Activated effector memory CD4-positive, alpha-beta T cell treated with Interleukin-2 at 50 U/mL for 16 hours (primary cell): ENCODE measurements around the gene LGALS7.
"Not testable (repeated sequence)": the region's sequence is repeated elsewhere in the genome, so short reads cannot be mapped to it uniquely, and the experiment has no call there.

Experiments used
- DNase-seq: peaks from one replicate; pipeline ENCODE4 v3.0.0-alpha.2; 2020

LGALS7 gene

DNA sequence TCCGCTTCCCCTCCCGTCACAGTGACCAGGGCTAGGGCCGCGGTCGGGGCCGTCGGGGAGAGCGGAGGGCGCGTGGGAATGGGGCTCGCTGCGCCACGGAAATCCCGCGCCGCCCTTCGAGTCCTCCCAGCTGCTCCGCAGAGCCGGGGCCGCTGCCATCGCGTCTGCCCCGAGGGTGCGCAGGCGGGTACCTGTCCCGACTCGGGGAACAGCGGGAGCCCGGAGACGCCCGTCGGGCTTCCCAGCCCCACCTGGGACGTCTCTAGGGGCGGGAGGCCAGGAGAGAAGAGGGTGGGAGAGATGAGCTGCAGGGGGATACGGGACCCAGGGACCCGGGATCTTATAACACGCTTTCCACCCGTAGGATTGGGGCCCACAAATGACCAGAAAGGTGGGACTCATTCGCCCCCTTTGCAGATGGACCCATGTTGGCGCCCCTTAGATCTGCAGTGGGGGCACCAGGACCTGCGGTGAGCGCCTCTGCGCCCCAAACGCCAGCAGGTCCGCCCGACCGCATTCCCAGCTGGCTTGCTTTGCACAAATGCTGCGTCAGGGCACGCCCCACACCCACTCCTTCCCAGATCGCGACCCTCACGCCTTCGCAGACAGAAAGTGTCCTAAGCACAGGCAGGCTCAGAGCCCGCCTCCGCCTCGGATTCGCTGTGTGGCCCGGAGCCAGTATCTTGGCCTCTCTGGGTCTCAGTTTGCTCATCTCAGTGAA lies 2.9 kb downstream of the LGALS7 start:
- DNase-seq, result not testable (repeated sequence)

DNA sequence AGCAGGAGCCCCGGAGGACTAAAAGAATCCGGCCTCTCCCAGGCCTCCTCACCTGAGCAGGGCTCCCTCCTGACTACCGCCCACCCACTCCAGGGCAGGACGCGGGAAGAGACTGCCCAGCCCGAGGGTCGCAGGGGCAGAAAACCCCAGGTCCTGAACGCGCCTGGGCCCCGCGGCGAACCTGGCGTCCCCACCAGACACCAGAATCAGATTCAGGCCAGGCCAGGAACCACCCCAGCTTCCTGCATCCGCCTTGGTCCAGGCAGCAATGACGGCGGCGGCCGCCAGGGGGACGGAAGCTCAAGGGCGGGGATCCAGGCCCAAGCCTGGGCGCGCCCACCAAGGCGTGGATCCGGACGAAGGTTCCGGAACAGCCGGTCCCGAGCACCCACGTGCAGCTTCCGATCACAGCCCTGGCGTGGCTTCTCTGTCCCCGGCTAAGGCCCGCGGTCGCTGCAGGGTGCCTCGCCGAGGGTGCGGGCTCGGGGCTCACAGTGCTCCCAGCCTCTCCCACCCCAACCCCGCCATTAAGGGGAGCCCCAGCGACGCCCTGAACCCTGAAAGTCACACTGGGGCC lies 3.6 kb downstream of the LGALS7 start:
- peak; percentile 89 for DNase-seq

DNA sequence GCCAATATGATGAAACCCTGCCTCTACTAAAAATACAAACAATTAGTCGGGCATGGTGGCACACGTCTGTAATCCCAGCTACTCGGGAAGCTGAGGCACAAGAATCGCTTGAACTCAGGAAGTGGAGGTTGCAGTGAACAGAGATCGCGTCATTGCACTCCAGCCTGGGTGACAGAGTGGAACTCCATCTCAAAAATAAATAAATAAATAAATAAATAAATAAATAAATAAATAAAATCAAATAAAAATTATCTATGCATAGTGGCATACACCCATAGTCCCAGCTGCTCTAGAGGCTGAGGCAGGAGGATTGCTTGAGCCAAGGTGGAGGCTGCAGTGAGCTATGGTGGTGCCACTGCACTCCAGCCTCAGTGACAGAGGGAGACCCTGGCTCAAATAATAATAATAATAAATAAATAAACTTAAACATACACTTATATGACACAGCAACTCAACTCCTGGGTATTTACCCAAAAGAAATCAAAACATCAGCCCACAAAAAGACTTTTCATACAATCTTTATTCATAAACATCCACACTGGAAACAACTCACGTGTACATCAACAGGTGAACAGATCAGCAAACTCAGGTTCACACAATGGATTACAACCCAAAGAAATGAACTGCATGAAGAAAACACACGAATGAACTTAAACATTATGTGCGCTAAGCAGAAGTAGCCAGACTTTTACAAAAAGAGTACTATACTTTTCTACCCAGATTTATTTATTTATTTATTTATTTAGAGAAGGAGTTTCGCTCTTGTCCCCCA lies 6.9 kb downstream of the LGALS7 start:
- DNase-seq, result no peak

DNA sequence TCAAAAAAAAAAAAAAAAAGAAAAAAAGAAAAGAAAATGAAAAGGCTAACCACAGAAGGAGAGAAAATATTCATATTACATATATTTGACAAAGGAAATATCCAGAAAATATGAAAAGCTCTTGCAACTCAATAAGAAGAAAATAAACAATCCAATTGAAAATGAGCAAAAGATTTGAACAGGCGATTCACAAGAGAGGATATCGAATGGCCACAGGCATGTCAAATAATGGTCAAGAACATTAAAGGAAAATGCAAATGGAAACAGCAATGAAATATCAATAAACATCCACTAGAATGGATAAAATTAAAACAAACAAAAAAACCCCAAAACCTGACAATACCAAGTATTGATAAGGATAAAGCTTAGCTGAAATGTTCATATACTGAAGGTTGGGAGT lies 8.1 kb downstream of the LGALS7 start:
- no peak for DNase-seq

DNA sequence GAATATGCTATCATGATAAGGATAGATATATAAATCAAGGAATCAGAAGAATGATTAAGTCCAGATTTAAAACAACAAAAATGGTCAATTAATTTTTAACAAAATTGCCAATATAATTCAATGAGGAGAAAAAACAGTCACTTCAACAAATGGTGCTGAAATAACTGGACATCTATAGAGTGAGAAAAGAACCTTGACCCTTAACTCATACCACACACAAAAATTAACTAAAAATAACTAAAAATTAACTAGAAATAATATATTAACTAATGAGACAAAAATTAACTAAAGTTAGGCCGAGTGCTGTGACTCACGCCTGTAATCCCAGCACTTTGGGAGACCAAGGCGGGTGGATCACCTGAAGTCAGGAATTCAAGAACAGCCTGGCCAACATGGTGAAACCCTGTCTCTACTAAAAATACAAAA lies 9.5 kb downstream of the LGALS7 start:
- no peak for DNase-seq

DNA sequence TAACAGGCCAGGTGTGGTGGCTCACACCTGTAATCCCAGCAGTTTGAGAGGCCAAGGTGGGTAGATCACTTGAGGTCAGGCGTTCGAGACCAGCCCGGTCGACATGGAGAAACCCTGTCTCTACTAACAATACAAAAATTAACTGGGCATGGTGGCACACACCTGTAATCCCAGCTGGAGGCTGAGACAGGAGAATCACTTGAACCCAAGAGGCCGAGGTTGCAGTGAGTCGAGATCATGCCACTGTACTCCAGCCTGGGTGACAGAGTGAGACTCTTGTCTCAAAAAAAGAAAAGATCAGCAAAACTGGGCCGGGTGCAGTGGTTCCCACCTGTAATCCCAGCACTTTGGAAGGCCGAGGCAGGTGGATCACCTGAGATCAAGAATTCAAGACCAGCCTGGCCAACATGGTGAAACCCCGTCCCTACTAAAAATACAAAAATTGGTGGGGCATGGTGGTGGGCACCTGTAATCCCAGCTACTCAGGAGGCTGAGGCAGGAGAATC lies 11.4 kb downstream of the LGALS7 start:
- not testable (repeated sequence) for DNase-seq

DNA sequence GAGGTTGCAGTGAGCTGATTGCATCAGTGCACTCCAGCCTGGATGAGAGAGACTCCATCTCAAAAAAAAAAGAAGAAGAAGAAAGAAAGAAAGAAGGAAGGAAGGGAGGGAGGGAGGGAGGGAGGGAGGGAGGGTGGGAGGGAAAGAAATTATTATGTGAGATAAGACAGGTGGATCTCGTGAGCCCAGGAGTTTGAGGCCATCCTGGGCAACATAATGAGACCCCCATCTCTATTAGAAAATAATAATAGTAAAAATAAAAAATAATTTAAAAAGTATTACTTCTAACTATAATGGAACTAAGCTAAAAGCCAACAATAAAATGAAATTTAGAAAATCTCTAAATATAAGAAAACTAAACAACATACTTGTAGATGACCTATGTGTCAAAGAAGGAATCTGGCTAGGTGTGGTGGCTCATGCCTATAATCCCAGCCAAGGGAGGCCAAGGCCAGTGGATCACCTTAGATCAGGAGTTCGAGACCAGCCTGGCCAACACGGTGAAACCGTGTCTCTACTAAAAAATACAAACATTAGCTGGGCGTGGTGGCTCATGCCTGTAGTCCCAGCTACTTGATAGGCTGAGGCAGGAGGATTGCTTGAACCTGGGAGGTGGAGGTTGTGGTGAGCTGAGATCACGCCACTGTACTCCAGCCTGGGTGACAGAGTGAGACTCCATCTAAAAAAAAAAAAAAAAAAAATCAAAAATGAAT lies 12.4 kb downstream of the LGALS7 start:
- DNase-seq, result not testable (repeated sequence)

DNA sequence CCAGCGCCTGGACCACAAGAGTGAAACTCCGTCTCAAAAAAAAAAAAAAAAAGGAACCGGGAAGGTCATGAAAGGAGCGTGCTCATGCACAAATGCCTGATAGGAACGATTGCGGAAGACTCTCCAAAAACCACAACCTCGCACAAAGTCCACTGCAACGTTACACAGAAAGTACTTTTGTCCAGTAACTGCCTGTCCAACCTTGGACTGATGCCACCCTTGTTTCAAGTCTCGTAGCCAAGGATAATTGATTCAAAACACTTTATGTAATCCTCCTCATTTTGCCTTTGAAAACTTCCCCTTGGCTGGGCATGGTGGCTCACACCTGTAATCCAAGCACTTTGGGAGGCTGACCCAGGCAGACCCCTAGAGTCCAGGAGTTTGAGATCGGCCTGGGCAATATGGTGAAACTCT lies 13.7 kb downstream of the LGALS7 start:
- DNase-seq, result no peak

DNA sequence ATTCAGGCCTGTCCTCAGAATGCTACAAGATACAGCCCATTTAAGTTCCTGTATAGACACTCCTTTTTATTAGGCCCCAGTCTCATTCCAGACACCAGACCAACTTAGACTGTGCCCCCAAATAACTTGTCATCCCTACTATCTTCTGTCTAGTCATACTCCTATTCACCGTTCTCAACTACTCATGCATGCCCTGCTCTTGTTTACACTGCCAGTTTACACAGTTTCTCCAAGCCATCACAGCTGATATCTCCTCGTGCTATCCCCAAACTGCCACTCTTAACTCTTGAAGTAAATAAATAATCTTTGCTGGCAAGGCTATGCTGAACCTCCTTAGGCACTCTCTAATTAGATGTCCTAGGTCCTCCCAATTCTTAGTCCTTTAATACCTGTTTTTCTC lies 19.1 kb downstream of the LGALS7 start:
- not testable (repeated sequence) for DNase-seq

DNA sequence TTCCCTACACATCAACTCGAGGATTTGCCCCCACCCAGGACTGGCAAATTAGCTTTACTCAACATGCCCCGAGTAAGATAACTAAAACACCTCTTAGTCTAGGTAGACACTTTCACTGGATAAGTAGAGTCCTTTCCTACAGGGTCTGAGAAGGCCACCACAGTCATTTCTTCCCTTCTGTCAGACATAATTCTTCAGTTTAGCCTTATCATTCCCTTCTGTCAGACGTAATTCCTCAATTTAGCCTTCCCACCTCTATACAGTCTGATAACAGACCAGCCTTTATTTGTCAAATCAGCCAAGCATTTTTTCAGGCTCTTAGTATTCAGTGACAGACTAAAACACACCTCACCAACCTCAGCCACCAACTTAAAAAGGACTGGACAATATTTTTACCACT lies 19.5 kb downstream of the LGALS7 start:
- DNase-seq, result not testable (repeated sequence)

DNA sequence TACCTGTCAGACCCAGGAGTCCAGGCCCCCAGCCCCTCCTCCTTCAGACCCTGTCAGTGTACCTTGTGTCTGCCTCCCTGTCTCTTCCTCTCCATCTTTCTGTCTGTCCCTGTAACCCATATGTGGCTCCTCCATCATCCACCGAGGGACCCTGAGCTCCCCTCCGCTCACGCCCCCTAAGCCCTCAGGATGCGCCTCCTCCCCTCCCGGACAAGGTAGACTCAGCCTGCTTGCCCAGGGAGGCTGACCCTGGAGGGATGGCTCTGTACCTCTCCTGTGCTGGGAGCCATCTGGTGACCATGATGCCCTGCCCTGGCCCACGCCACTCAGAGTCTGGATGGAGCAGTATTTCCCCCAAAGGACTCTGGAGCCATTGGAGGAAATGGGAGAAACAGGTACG lies 28.0 kb downstream of the LGALS7 start:
- no peak for DNase-seq

DNA sequence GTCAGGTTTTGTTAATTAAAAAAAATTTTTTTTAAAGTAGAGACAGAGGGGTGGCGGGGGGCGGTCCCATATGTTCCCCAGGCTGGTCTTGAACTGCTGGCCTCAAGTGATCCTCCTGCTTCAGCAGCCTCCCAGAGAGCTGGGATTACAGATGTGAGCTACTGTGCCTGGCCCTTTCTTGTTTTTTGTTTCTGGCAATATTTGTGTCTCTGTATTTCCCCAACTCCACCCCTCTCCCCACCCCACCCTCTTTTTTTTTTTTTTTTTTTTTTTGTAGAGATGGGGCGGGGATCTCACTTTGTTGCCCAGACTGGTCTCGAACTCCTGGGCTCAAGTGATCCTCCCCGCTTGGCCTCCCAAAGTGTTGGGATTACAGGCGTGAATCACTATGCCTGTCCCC lies 28.4 kb downstream of the LGALS7 start:
- DNase-seq, result no peak

DNA sequence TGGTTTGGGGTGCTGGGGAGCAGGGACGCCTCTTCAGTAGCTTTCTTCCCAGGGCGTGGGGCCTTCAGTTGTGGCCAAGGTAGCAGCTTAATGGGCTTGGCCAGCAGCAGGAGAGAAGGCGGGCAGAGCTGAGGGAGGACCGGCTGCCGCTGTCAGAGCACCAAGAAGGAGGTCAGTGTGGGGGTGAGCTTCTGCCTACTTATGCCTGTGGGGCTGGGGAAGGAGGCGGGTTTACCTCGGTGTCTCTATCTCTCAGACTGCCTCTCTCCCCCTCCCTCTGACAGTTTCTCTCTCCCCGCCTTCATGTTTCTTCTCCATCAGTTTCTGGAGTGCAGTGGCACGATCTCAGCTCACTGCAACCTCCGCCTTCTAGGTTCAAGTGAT lies 29.0 kb downstream of the LGALS7 start, which contains the start of gene CAPN12:
Gene CAPN12, minus strand, starts transcription at position 177 of the 384 bp plus-strand sequence. CDS start 309 bp downstream, outside the sequence.
- DNase-seq, result no peak

DNA sequence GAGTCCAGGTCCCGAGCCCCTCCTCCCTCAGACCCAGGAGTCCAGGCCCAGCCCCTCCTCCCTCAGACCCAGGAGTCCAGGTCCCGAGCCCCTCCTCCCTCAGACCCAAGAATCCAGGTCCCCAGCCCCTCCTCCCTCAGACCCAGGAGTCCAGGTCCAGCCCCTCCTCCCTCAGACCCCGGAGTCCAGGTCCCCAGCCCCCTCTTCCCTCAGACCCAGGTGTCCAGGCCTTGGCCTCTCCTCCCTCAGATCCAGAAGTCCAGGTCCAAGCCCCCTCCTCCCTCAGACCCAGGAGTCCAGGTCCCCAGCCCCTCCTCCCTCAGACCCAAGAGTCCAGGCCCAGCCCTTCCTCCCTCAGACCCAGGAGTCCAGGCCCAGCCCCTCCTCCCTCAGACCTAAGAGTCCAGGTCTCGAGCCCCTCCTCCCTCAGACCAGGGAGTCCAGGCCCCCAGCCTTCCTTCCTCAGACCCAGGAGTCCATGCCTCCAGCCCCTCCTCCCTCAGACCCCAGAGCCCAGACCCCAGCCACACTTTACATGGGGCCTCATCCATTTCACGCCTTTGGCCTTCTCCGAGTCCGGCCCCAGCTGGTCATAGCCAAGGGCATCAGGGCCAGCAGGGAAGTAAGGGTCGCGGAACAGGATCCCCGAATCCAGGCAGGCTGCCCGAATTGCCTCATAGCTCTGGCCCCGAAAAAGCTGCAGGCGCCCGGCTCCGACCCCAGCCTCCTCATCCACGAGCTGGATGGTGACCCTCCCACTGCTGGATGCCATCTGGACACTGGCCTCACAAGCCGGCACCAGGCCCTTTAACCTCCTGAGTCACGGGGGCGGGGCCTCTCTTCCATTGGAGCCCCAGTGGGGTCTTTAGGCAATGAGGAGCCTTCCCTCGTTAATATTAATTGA lies 29.7 kb downstream of the LGALS7 start:
- no peak for DNase-seq

DNA sequence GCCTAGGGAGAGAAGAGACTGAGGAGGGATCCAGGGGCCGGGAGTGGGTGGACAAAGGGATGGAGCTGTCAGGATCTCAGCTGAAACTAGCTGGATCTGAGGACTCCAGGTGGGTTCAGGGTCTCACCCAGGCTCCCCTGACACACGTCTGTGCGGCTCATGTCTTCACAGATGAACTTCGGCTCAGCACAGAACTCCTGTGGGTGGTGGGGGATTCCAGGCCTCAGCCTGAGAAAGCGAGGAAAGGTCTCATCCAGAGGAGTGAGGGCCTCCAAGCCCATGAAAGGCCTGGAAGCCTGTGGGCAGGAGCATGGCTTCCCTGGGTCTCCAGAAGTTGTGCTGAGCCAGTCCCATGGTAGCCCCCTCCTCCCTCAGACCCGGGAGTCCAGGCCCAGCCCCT lies 30.4 kb downstream of the LGALS7 start:
- DNase-seq, result no peak

DNA sequence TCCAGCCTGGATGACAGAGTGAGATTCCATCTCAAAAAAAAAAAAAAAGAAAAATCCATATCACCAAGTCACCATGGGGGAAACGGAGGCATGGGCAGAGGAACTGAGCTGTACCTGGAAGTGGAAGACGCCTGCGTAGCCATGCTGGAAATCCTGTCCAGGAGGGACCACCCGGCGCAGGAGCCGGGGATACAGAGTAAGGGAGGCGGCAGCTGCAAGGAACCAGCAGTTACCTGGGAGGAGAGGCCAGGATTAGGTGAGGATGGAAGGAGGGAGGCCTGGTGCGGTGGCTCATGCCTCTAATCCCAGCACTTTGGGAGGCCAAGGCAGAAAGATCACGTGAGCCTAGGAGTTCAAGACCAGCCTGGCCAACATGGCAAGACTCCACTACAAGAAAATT lies 31.0 kb downstream of the LGALS7 start:
- DNase-seq, result no peak

DNA sequence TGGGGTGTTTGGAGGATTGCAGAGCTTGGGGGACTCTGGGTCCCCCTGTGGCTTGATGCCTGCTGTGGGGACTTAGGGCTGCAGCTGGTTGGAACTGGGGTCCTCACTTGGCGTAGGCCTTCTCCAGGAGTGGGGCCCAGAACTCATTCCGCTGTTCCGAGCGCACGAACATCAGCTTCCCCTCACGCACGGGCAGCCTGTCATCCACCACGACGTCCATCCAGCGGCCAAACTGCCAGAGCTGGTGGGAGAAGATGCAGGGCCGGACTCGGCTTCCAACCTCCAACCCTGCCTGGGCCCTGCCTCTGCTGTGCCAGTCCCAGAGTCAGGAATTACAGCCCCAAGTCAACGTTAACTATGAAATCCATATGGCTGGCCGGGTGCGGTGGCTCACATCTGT lies 31.6 kb downstream of the LGALS7 start:
- no peak for DNase-seq

DNA sequence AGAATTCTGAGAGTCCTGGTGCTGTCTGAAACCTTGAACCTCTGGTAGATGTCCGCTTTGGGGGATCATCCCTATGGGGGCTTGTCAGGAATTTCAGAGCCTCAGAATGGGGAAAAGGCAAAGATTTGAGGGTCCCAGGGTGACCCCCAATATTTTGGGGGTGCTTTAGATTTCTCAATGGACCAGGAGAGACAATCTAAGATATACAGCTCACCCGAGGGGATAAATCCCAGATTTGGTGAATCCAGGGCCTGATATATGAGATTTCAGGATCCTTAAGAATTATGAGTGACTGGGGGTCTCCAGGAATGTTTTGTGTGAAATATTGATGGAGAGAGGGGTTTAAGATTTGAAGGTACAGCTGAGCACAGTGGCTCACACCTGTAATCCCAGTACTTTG lies 32.4 kb downstream of the LGALS7 start:
- DNase-seq, result no peak

DNA sequence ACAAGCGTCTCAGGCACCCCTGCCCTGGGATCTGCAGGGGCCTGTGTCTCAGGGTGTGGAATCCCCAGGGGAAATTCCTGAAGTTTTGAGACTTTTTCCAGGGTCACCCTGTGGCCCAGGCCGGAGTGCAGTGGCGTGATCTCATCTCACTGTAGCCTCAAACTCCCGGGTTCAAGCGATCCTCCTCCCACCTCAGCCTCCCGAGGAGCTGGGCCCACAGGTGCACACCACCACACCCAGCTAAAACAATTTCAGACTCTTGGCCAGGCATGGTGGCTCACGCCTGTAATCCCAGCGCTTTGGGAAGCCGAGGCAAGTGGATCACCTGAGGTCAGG lies 33.1 kb downstream of the LGALS7 start:
- no peak for DNase-seq

DNA sequence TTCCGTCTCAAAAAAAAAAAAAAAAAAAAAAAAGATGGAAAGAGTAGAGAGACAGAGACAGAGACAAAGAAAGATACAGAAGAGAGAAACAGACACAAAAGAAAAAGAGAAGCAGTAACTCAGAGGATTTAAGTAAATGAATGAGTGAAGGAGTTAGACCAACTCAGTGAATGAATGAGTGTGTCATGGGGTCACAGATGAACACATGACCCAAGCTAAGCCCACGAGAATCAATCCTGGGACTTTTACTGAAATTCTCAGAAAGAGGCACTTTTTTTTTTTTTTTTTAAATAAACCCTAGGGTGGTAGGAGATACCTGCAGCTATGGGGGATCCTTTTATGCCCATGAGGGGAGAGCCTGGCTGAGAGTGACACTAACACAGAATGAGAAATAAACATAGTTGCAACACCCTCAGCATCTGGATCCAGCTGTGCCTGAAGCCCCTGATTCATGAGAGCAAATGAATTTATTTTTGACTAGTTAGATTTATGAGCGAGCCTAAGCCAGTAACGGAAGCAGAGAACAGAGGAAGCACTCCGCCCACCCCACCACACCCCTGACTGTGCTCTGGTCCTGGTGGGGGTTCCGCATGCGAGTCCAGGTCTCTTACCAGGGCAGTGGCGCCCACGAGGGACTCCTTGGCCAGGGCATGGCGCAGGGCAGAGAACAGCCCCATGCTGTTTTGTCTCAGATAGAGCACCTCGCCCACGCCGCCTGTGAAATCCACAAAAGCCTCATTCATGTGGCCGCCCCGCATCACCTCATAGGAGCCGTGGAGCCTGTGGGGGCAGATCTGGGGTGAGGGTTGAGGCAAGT lies 33.7 kb downstream of the LGALS7 start:
- DNase-seq, result no peak
